RWPE1 (cell line): Measurements from ENCODE around the gene ZNF462.

Experiments
- CTCF ChIA-PET: fragments of 350-600 bp; sonication (Branson Sonifier 250); formaldehyde crosslinking; extraction: SDS; loops from one replicate; lab custom pipeline; 2021; lab: Yijun Ruan, JAX
- POLR2A ChIA-PET: fragments of 400-600 bp; formaldehyde crosslinking; extraction: SDS; loops from one replicate; lab custom pipeline; 2020; ENCODE audit warnings: antibody characterized with exemption; ENCODE audit not compliant: low non-redundant PET; lab: Yijun Ruan, JAX
- DNase-seq: peaks from one replicate; pipeline ENCODE4 v3.0.0; 2012; ENCODE audit warnings: low spot score
- H3K27ac ChIP-seq: fragments of 450-650 bp; 2 replicates; pipeline ENCODE4 v1.5.1; 2017
- TF ChIP-seq, protein P1 (sequence below): fragments of 450-650 bp; conservative IDR thresholded peaks from 2 replicates; pipeline ENCODE4 v1.5.1; 2017; ENCODE audit warnings: low read depth, mild to moderate bottlenecking

ZNF462 gene

DNA sequence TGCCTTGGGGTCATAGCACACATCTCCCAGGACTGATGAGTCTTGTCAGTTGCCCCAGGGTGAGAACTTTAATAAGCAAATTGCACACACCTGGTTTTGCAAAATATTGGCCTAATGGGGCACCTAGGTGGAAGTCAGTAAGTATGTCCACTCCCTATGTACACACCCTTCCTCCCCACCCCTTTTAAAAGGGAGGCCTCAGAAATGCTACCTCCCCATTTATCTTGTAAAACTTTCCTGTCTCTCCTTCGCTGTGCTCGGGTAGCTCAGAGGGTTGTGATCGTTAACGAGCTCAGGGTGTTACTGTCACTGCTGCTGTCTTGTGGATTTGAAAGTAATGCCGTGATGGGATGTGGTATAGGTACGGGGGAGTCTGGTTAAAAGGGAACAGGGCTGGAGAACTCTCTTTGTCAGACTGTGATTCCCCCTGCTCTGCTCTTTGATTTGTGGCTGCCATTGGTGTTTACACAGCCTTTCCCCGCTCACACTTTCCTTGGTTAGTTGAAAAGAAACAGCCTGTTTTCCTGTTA lies 26.2 kb downstream of the ZNF462 start:
- DNase-seq, result peak; percentile 86
- ChIA-PET CTCF (interaction anchor here (0.6 to 0.7 kb wide), 3 partner anchors 426 to 1612 kb away, joined by 3 read pairs; no protein-coding TSS in a partner anchor), POLR2A (no interaction called here)
- TF ChIP-seq, protein P1, sequence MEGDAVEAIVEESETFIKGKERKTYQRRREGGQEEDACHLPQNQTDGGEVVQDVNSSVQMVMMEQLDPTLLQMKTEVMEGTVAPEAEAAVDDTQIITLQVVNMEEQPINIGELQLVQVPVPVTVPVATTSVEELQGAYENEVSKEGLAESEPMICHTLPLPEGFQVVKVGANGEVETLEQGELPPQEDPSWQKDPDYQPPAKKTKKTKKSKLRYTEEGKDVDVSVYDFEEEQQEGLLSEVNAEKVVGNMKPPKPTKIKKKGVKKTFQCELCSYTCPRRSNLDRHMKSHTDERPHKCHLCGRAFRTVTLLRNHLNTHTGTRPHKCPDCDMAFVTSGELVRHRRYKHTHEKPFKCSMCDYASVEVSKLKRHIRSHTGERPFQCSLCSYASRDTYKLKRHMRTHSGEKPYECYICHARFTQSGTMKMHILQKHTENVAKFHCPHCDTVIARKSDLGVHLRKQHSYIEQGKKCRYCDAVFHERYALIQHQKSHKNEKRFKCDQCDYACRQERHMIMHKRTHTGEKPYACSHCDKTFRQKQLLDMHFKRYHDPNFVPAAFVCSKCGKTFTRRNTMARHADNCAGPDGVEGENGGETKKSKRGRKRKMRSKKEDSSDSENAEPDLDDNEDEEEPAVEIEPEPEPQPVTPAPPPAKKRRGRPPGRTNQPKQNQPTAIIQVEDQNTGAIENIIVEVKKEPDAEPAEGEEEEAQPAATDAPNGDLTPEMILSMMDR, result no peak
- peak overlapping the region; percentile 79 for H3K27ac ChIP-seq

DNA sequence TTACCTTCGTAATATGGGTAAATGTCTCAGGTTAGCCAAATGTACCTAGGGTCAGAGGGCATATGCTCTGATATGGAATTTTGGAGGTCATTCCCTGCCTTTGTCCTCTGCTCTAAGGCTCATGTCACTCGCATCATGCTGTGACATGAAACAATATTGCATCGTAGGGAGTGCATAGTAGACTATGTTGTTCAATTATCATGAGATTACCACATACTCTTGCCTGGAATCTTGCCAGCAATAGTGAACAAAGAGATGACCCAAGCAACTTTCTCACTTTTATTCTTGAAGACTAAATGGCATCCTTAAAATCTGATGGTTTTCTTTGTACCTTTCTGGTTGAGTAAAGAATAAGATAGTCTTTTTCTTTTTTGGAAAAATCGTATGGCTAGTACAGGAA lies 27.6 kb downstream of the ZNF462 start:
- CTCF ChIA-PET, result no interaction called here
- POLR2A ChIA-PET, result no interaction called here
- H3K27ac ChIP-seq, result no peak overlapping the region
- no peak for DNase-seq
- TF ChIP-seq, protein P1, result no peak

DNA sequence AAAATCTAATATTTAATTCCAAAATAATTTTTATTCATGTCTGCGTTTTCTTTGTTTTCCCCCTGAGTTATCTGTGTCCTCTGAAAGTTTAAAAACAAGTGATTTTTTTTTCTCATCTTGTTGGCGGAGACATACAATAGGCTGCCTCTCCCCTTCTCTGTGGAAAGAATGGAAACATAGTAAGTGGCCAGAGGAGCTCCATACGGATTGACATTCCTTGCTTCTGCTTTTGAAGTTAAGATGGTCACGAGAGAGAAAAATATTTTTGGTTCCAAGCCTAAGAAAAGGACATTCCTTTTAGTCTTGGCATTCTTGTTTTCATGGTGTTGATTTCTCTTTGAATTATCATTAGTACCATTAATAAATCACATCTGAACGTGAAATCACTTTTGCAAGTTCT lies 28.3 kb downstream of the ZNF462 start:
- DNase-seq, result no peak
- ChIA-PET POLR2A (no interaction called here), CTCF (no interaction called here)
- TF ChIP-seq, protein P1, result no peak
- no peak overlapping the region for H3K27ac ChIP-seq

DNA sequence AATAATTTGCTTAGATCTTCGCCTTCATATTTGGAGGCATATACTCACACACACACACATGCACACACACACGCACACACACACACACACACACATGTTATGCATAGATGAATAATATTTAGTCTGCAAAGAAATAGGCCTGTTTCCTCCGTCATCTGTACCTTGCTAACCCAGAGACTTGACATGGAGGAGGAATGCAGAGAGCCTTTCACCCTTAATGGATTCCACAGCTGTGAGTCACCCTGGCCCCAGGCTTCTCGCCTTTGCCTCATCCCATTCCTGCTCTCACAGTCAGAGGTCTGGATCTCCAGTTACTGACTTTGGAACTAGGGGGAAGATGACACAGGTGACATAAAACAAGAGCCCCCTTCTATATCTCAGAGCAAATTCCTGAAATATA lies 29.7 kb downstream of the ZNF462 start:
- peak overlapping the region; percentile 65 for H3K27ac ChIP-seq
- TF ChIP-seq, protein P1, result no peak
- POLR2A ChIA-PET, result no interaction called here
- CTCF ChIA-PET, result interaction anchor here (0.7 kb wide), 1 partner anchor 302 kb away, joined by 3 read pairs; no protein-coding TSS in a partner anchor
- DNase-seq, result peak; percentile 99

DNA sequence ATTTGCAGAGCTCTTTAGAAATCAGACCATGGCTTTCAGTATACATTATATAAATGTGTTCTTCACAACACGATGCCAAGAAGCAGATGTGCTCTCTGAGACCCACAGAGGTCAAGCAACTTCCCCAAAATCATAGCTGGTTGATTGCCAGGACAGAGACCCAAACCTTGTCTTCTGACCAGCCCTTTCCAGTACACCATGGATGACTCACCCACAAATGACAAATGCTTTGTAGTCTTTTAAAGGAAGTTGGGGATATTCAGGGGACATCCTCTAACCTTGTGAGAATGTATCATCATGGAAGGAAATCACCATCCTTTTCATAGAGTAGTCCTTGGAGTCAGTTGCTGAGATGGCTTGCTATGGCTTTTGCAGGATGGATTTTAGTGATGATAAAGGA lies 30.1 kb downstream of the ZNF462 start:
- DNase-seq, result peak; percentile 38
- ChIA-PET CTCF (no interaction called here), POLR2A (no interaction called here)
- TF ChIP-seq, protein P1, result no peak
- peak overlapping the region; percentile 65 for H3K27ac ChIP-seq

DNA sequence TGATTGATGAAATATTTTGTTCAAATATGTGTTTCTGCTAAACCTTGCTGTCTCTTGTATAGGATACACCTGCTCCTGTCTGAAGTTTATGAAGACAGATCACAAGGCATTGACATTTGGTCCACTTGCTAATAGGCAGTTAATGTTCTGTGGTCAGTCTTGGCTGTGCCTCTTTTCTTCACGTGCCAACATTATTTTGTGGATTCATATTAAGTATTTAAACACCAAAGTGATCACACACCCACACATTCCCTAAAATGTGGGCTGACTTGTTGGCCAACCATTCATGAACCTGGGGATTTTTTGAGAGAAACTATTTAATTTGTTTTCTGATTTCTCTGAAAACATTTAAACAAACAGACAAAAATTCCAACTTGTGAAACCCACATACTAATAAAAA lies 33.7 kb downstream of the ZNF462 start:
- ChIA-PET CTCF (interaction anchor here (0.7 kb wide), 1 partner anchor 1681 kb away, joined by 3 read pairs; no protein-coding TSS in a partner anchor), POLR2A (no interaction called here)
- no peak overlapping the region for H3K27ac ChIP-seq
- TF ChIP-seq, protein P1, result no peak
- DNase-seq, result no peak
